Non-pigmented ciliary epithelial cell (primary cell): ENCODE data around the gene VAMP4.
"Not testable (repeated sequence)": the region's sequence is repeated elsewhere in the genome, so short reads cannot be mapped to it uniquely, and the experiment has no call there.

ENCODE experiments used
- DNase-seq: peaks from one replicate; pipeline ENCODE4 v3.0.0-alpha.2; 2010; ENCODE audit warnings: low read depth

The VAMP4 gene

DNA sequence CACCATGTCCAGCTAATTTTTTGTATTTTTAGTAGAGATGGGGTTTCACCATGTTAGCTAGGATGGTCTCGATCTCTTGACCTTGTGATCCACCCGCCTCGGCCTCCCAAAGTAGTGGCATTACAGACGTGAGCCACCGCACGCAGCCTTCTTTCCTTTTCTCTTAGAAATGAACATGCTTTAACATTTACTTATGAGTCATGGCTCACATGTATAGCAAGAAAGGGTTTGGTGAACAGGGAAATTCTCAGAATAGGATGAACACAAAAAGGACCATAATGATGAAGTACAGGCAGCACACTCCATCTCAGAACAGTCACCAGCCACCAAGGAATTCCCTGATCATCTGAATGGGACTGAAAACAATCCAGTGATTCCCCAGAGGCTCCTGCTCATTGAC lies 9.4 kb upstream of the VAMP4 start:
- no peak for DNase-seq

GRCh38 chr1:171748651-171749050 lies 6.8 kb upstream of the VAMP4 start:
- DNase-seq: no peak

GRCh38 chr1:171744986-171745385 lies 3.1 kb upstream of the VAMP4 start:
- DNase-seq: no peak

- DNase-seq: no peak
Observed at GRCh38 chr1:171743081-171743870, 1.4 kb upstream of the VAMP4 start.

- no peak for DNase-seq
Observed at GRCh38 chr1:171742577-171742922, 685 bp upstream of the VAMP4 start.

GRCh38 chr1:171740987-171741871 lies 636 bp downstream of the VAMP4 start:
- no peak for DNase-seq

DNA sequence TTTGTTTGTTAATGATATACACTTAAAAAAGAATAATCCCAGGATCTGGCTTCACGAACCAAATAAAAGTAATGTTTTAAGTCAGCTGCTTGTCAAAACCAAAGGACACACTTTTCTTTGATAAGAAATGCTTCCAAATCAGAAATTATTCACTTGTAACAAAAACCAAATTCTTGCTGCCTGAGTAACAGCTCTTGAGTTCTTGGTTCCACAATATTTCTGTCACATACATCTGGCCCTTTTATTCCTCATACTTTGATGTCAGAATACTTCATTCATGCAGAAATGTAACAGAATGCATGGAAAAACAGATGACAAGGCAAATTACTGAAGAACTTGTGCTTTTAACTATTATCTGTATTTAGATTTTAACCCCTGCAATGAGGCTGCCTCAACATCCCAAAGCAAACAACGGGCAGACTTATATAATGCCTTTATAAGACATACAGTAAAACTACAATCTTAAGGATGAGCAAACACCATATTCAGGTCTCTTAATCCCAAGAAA lies 1.5 kb downstream of the VAMP4 start:
- DNase-seq: no peak

DNA sequence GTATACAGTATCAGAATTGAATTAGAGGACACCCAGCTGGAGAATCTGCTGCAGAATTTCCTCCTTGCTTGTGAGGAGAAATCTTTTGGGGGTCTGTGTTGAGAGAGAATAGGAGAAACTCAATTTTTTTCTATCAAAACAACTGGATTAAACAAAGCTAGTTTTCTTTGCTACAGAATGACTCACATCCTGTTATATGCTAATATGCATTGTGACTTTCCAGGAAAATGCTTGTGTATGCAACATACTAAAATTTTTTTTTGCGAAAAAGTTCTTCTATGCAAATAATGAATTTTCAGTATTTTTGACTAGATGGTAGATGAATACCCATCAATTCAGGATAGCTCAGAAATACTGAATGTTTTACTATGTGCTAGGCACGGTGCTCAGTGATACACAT lies 2.2 kb downstream of the VAMP4 start:
- no peak for DNase-seq

DNA sequence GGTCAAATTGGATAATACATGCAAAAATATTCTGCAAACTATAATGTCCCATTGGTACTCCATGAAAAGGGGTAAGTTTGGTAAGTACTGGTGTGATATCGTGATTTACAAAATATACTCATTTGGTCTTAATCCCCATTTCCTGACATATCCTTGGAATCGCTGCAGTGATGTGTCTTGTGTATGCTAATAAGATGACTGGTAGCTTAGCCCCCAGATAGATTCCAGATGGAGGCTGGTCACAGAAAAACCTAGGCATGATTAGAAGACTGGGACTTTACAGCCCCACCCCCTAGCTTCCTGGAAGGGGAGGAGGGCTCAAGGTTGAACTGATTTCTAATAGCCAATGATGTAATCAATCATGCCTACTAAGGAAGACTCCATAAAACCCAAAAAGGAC lies 3.0 kb downstream of the VAMP4 start:
- no peak for DNase-seq

DNA sequence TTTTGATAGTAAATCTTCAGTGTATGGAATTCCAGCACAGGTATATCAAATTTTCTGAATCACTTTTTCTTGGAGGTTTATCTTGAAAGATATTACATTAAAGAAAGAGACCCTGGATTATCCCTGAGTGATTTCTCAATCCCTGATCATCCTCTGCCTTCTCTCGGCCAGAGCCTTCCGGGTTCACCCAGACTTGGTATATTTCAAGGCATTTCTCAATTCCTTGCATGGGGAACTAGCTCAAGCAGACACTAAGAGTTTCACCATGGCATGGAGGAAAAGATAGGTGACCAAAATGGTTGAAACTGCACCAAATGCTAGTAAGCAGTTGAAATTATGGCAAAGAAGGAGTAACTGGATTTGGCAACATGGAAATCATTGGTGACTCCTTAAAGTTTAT lies 5.7 kb downstream of the VAMP4 start:
- DNase-seq: no peak

GRCh38 chr1:171730052-171730451 lies 11.8 kb downstream of the VAMP4 start:
- no peak for DNase-seq

DNA sequence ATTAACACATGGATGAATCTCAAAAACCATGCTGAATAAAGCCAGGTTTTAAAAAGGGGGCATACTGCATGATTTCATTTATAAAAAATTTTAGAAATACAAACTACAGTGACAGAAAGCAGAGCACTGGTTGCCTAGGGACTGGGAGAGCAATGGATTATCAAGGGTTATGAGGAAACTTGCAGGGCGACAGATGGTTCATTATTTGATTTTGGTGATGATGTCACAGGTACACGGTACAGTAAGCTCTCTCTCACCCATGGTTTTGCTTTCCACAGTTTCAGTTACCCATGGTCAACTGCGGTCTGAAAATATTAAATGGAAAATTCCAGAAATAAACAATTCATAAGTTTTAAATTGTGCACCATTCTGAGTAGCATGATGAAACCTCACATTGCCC lies 14.1 kb downstream of the VAMP4 start:
- no peak for DNase-seq

DNA sequence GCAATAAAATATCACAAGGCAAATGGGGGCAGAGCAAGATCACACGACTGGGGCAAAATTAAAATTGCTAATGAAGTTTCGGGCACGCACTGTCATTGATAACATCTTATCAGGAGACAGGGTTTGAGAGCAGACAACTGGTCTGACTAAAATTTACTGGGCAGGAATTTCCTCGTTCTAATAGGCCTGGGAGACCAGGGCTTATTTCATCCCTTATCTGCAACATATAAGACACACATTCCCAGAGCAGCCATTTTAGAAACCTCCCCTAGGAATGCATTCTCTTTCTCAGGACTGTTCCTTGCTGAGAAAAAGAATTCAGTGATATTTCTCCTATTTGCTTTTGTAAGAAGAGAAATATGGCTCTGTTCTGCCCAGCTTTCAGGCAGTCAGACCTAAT lies 18.7 kb downstream of the VAMP4 start:
- not testable (repeated sequence) for DNase-seq

DNA sequence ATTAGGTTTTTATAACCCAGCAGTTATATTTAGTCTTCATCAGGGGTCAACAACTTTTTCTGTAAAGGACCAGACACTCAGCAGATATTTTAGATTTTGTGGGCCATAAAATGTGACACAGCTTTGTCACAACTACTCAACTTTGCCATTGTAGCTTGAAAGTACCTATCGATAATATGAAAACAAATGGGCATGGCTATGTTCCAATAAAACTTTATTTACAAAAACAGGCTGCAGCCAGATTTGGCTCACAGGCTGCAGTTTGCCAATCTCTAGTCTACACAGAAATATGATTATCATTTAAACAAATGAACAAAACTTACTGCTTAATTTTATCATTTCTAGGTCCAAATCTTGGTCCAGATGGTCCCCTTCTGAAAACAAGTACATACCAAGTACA lies 23.0 kb downstream of the VAMP4 start:
- DNase-seq: no peak

GRCh38 chr1:171718216-171718615 lies 23.6 kb downstream of the VAMP4 start:
- no peak for DNase-seq

- no peak for DNase-seq
Observed at GRCh38 chr1:171717062-171717718, 24.7 kb downstream of the VAMP4 start.

DNA sequence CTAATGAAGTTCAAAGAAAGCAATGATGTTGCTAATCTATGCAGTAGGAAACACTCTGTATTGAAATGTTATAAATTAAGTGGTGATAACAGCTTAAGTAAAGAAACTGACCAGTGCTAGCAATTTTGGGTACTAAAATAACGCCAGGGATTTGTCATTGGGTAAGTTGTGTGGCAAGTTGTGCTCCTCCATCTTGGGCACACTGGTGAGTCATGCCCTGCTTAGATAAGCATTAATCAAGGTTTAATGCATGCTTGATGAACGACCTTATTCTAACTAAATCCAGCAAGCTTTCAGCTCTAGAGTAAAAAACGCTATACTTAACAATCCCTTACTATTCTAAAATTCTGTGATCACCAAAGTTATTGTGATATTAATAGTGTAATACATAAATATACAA lies 25.2 kb downstream of the VAMP4 start:
- DNase-seq: no peak

DNA sequence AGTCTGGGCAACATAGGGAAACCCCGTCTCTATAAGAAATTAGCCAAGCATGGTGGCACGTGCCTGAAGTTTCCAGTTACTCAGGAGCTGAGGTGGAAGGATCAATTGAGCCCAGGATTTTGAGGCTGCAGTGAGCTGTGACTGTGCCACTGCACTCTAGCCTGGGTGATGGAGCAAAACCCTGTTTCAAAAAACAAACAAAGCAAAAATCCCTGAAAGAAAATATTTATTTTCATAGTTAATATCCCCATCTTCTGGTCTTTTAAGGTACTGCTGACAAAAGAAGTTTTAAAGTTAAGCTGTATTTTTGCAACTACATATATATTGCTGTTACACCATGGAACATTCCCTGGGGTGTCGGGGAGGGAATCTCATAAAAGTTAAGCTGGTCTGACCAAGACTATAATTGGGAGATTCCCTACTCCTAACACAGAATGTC lies 26.0 kb downstream of the VAMP4 start:
- no peak for DNase-seq

- DNase-seq: no peak
Observed at GRCh38 chr1:171712341-171712740, 29.5 kb downstream of the VAMP4 start.

GRCh38 chr1:171711643-171712042 lies 30.2 kb downstream of the VAMP4 start:
- no peak for DNase-seq

DNA sequence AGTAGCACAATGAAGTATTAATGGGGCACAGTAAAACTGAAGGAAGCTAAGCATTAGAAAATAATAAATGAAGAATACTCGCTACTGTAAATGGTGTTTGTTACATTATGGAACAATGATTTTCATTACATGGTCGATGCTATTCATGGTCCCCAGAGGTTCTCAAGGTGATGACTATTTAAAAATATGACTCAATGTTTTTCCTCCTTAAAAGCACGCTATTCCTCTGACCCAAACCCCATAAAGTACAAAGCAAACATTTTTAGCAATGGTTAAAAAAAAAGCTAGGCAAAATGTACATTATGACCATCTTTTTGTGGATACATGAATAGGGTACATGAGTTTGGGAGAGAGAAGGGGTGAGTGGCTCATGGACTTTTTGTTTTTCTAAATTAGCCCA lies 34.3 kb downstream of the VAMP4 start:
- DNase-seq: no peak

GRCh38 chr1:171702598-171702997 lies 39.3 kb downstream of the VAMP4 start:
- no peak for DNase-seq

DNA sequence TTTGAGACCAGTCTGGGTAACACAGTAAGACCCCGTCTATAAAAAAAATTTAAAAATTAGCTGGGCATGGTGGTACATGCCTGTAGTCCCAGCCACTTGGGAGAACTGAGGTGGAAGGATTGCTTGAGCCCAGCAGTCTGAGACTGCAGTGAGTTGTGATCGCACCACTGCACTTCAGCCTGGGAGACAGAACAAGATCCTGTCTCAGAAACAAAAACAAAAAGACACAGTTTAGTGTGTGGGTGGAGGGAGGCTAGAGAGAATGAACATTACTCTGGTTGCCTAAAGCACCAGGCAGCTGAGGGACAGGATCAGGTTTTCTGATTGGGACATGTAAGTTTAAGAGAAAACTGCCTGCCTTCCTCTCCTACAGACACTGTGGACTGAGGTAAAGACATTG lies 42.3 kb downstream of the VAMP4 start:
- DNase-seq: peak; percentile 19
